Measurements from ENCODE around the gene SDHB. TPM values are rescaled to one million over a fixed set of nuclear protein-coding genes. Genes with fewer than 3 reads are reported as not detected.

Gene SDHB
- total RNA-seq, 6 experiments from 2014 or later = 139 to 244 (median 178) TPM

- no peaks in the 10 kb centered on the region for H3K9me3 ChIP-seq
- no peak overlapping the region for H3K27ac ChIP-seq
- intact Hi-C loops (cut with DNase I) = no loop called here
- no peak for ATAC-seq
- no peaks in the 10 kb centered on the region for H3K27me3 ChIP-seq
- peaks cover 0 to 2% (median under 1%) of the 10 kb centered on the region in 4 donors for H3K36me3 ChIP-seq
- H3K4me3 ChIP-seq = no peak overlapping the region
- TF ChIP-seq CTCF (IDR thresholded peaks at IDR 0.05) = no peak
- no peak for TF ChIP-seq POLR2A (IDR thresholded peaks at IDR 0.05)
- no peaks in the 10 kb centered on the region for H3K4me1 ChIP-seq
- 100% methylated on average over 2 of the region's 14 CpGs for WGBS (ENCODE audit: insufficient coverage, low coverage, low lambda C conversion rate, missing lambda C conversion rate)
- DNase-seq = no peak
Measured at GRCh38 chr1:16996845-16997244, 57.0 kb downstream of the SDHB start.

DNA sequence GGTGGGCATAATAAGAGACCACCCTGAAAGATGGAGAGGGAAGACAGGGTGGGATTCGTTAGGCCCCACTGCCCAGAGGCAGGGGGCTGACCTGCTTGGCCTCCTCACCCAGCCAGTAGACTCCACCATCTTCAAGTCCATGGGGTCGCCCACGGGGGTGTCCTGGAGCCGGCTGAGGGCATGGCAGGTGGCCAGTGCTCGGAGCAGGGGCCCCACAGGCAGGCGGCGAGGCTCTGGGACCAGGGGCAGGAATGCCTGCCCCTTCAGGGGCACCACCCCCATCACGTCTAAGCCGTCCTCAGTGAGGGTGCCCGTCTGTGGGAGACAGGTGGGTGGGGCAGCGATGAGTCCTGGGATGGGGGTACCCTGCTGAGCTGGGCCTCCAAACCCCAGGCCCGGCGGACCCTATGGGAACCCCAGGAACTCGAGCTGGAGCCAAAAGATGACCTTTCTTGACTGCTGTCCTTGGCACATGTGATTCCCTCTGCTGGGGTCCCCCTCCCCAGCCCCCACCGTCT, 60.3 kb downstream of the SDHB start:
- no peak for TF ChIP-seq CTCF (IDR thresholded peaks at IDR 0.05)
- TF ChIP-seq POLR2A (IDR thresholded peaks at IDR 0.05) = no peak
- Histone ChIP-seq H3K4me3 (no peak overlapping the region), H3K27ac (no peak overlapping the region), H3K4me1 (no peaks in the 10 kb centered on the region), H3K36me3 (peaks cover 0 to 2% (median 0%) of the 10 kb centered on the region in 4 donors), H3K9me3 (no peaks in the 10 kb centered on the region), H3K27me3 (no peaks in the 10 kb centered on the region)
- ATAC-seq (no peak), DNase-seq (no peak)
- WGBS (ENCODE audit: insufficient coverage, low coverage, low lambda C conversion rate, missing lambda C conversion rate) = no CpG with 5 or more reads among the region's 15 CpGs
- intact Hi-C loops (cut with DNase I) = no loop called here

- no peak overlapping the region for H3K27ac ChIP-seq
- intact Hi-C loops (cut with DNase I) = no loop called here
- no peaks in the 10 kb centered on the region for H3K27me3 ChIP-seq
- no peak overlapping the region for H3K4me3 ChIP-seq
- 89% methylated on average over 9 of the region's 9 CpGs for WGBS (ENCODE audit: insufficient coverage, low coverage, low lambda C conversion rate, missing lambda C conversion rate)
- TF ChIP-seq CTCF (IDR thresholded peaks at IDR 0.05) = no peak
- TF ChIP-seq POLR2A (IDR thresholded peaks at IDR 0.05) = no peak
- H3K4me1 ChIP-seq = no peaks in the 10 kb centered on the region
- DNase-seq (no peak), ATAC-seq (no peak)
- H3K36me3 ChIP-seq = no peaks in the 10 kb centered on the region
- no peaks in the 10 kb centered on the region for H3K9me3 ChIP-seq
Measured at GRCh38 chr1:16992675-16993074, 61.2 kb downstream of the SDHB start.

DNA sequence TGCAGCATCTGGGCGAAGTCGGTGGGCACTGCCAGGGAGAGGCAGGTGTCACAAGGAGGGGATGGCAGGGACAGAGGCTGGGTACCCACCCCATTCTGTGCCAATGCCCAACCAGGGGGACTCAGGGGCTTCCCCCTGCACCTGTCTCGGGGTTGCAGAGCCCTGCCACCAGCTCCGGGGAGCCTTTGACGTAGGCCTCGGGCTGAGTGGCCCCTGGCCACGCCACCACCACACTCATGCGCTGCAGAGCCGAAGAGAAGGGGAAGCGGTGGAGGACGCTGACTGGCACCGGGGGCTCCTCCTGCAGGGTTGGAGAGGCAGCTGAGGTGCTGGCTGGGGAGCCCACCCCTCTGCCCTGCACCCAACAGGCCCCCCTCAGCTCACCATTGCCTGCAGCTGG, 61.7 kb downstream of the SDHB start:
- no peaks in the 10 kb centered on the region for H3K4me1 ChIP-seq
- no CpG with 5 or more reads among the region's 12 CpGs for WGBS (ENCODE audit: insufficient coverage, low coverage, low lambda C conversion rate, missing lambda C conversion rate)
- no peak overlapping the region for H3K4me3 ChIP-seq
- H3K27me3 ChIP-seq = no peaks in the 10 kb centered on the region
- ATAC-seq (no peak), DNase-seq (no peak)
- intact Hi-C loops (cut with DNase I) = no loop called here
- H3K9me3 ChIP-seq = no peaks in the 10 kb centered on the region
- TF ChIP-seq POLR2A (IDR thresholded peaks at IDR 0.05) (no peak), CTCF (IDR thresholded peaks at IDR 0.05) (no peak)
- no peak overlapping the region for H3K27ac ChIP-seq
- no peaks in the 10 kb centered on the region for H3K36me3 ChIP-seq

DNA sequence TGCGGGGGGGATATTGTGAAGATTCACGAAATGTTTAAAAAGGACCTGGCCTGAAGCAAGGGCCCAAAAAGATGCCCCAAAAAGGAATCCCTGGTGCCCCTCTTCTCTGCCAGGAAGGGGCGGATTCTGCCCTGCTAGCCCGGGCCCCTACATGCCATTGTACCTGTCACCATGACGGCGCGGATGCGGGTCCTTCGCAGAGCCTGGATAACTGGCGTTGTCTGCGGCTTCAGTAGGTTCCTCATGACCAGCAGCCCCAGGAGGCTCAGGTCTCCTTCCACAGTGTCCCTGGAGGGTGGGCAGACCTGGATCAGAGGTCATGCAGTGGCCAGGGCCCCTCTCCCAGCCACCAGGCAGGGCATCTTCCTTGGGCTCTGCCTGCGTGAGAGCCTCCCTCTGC, 62.3 kb downstream of the SDHB start:
- Histone ChIP-seq H3K27ac (no peak overlapping the region), H3K4me1 (no peaks in the 10 kb centered on the region), H3K36me3 (no peaks in the 10 kb centered on the region), H3K9me3 (no peaks in the 10 kb centered on the region), H3K27me3 (no peaks in the 10 kb centered on the region), H3K4me3 (no peak overlapping the region)
- WGBS (ENCODE audit: insufficient coverage, low coverage, low lambda C conversion rate, missing lambda C conversion rate) = no CpG with 5 or more reads among the region's 12 CpGs
- DNase-seq (no peak), ATAC-seq (no peak)
- no peak for TF ChIP-seq POLR2A (IDR thresholded peaks at IDR 0.05)
- TF ChIP-seq CTCF (IDR thresholded peaks at IDR 0.05) = no peak
- intact Hi-C loops (cut with DNase I) = no loop called here

Measured in right lobe of liver (tissue), 6 donors.